ENCODE measurements around the gene CNN3. TPM values are rescaled to one million over a fixed set of nuclear protein-coding genes. Genes with fewer than 3 reads are reported as not detected.

Gene CNN3
- total and polyA plus RNA-seq, 5 donors from 2014 or later = 1.00 to 8.7 (median 2.6) TPM

GRCh38 chr1:94963864-94964263 is 37.0 kb upstream of the CNN3 start:
- H3K4me3 Mint-ChIP-seq = peak overlapping the region in 3 of 4 donors; percentile 41 to 78 (median 65)
- H3K27ac Mint-ChIP-seq = peak overlapping the region in 2 of 3 donors; percentile 76 to 94
- H3K27me3 Mint-ChIP-seq = no peaks in the 10 kb centered on the region
- Histone ChIP-seq H3K36me3 (ENCODE audit: control insufficient read depth, insufficient read depth, low read length) (no peaks in the 10 kb centered on the region), H3K4me3 (ENCODE audit: low read depth, low read length) (peak overlapping the region; percentile 40), H3K9me3 (ENCODE audit: control insufficient read depth in 2 of 2, low read length in 2 of 2) (no peaks in the 10 kb centered on the region), H3K4me1 (ENCODE audit: control insufficient read depth, insufficient read depth, low read length, poor library complexity, severe bottlenecking) (peaks cover 5% of the 10 kb centered on the region), H3K27ac (ENCODE audit: insufficient read depth, low read length, poor library complexity, severe bottlenecking) (no peak overlapping the region), H3K27me3 (ENCODE audit: control insufficient read depth, insufficient read depth, low read length) (no peaks in the 10 kb centered on the region)
- H3K4me1 Mint-ChIP-seq = peaks cover 7 to 31% (median 15%) of the 10 kb centered on the region in 4 donors
- no peaks in the 10 kb centered on the region for H3K36me3 Mint-ChIP-seq
- H3K9me3 Mint-ChIP-seq = peaks cover 0 to 2% (median 0%) of the 10 kb centered on the region in 7 donors
- ATAC-seq (ENCODE audit: low read depth in 2 of 2) = no peak
- DNase-seq = no peak

DNA sequence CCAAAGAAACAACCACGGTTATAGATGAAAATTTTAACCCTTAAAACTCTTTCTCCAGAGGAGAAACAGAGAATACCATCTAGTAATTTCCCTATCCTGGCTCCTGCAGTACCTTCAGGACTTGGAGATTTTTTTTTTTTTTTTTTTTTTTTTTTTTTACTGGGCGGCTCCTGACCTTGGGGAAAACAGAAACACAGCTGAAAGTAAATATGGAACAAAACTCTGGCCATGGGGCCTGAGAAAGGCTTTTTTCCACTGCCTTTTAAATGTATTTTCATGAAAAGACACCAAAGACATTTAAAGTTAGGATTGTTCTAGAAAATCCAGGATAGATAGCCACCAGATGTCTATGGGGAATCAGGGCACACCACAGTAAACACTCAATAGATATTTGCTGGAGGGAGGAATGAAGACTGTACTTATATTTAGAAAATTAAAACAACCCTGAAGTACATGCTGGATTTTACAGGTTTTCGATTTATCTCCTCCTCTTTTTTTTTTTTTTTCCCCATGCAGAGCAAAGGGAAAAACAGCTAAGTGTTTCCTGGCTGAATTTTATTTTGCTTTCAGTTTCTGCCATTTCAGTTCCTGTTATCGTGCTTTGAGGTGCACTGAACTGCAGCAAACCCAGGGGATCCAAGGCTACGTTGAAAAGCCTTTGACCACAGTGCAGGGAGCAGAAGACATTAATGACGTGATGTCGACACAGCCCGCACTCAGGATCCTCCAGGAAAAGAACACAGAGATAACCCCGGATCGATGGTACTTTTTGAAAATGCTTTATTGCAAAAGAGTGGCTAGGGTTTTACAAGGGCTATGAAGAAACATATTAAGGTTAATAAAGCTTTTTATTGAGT is 35.7 kb upstream of the CNN3 start:
- H3K4me3 ChIP-seq (ENCODE audit: low read depth, low read length) = peak overlapping the region; percentile 96
- H3K4me1 ChIP-seq (ENCODE audit: control insufficient read depth, insufficient read depth, low read length, poor library complexity, severe bottlenecking) = peaks cover 5% of the 10 kb centered on the region
- no peaks in the 10 kb centered on the region for H3K27me3 ChIP-seq (ENCODE audit: control insufficient read depth, insufficient read depth, low read length)
- no peaks in the 10 kb centered on the region for H3K36me3 Mint-ChIP-seq
- H3K4me3 Mint-ChIP-seq = peak overlapping the region; percentile 89 to 98 (median 92)
- no peaks in the 10 kb centered on the region for H3K27me3 Mint-ChIP-seq
- peaks cover 7 to 31% (median 14%) of the 10 kb centered on the region in 4 donors for H3K4me1 Mint-ChIP-seq
- peak overlapping the region; percentile 64 for H3K27ac ChIP-seq (ENCODE audit: insufficient read depth, low read length, poor library complexity, severe bottlenecking)
- ATAC-seq (ENCODE audit: low read depth in 2 of 2) (peak; percentile 77 to 82), DNase-seq (peak in 2 of 3 donors; percentile 19 to 81)
- H3K27ac Mint-ChIP-seq = peak overlapping the region; percentile 94 to 100 (median 100)
- H3K9me3 ChIP-seq (ENCODE audit: control insufficient read depth in 2 of 2, low read length in 2 of 2) = no peaks in the 10 kb centered on the region
- no peaks in the 10 kb centered on the region for H3K36me3 ChIP-seq (ENCODE audit: control insufficient read depth, insufficient read depth, low read length)
- H3K9me3 Mint-ChIP-seq = peaks cover 0 to 2% (median 0%) of the 10 kb centered on the region in 7 donors

DNA sequence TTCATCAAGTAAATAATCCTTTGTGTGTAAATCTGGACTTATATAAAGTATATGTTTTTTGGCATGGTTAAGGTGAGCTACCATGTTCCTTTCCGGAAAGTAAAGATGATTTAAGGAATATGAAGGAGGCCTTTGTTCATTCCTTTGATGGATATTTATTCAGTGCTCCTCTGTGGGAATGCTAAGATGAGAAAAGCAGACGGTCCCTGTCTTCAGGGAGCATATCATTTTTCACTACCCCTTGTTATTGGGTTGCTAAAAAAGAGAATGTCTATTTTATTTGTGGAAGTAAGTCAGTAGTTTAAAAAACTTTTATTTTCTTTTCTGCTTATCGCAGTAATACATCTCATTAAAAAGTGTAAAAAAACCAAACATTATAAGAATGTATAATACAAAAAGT is 35.1 kb upstream of the CNN3 start:
- H3K36me3 ChIP-seq (ENCODE audit: control insufficient read depth, insufficient read depth, low read length) = no peaks in the 10 kb centered on the region
- H3K27me3 ChIP-seq (ENCODE audit: control insufficient read depth, insufficient read depth, low read length) = no peaks in the 10 kb centered on the region
- H3K27ac ChIP-seq (ENCODE audit: insufficient read depth, low read length, poor library complexity, severe bottlenecking) = no peak overlapping the region
- H3K4me1 ChIP-seq (ENCODE audit: control insufficient read depth, insufficient read depth, low read length, poor library complexity, severe bottlenecking) = peaks cover 5% of the 10 kb centered on the region
- no peak for DNase-seq
- H3K27me3 Mint-ChIP-seq = no peaks in the 10 kb centered on the region
- no peaks in the 10 kb centered on the region for H3K9me3 ChIP-seq (ENCODE audit: control insufficient read depth in 2 of 2, low read length in 2 of 2)
- peak overlapping the region; percentile 48 to 94 (median 71) for H3K27ac Mint-ChIP-seq
- peaks cover 7 to 31% (median 13%) of the 10 kb centered on the region in 4 donors for H3K4me1 Mint-ChIP-seq
- H3K36me3 Mint-ChIP-seq = no peaks in the 10 kb centered on the region
- peaks cover 0 to 2% (median 0%) of the 10 kb centered on the region in 7 donors for H3K9me3 Mint-ChIP-seq
- H3K4me3 Mint-ChIP-seq = peak overlapping the region; percentile 68 to 89 (median 75)
- ATAC-seq (ENCODE audit: low read depth in 2 of 2) = no peak
- H3K4me3 ChIP-seq (ENCODE audit: low read depth, low read length) = peak overlapping the region; percentile 96

GRCh38 chr1:94961582-94961981 is 34.7 kb upstream of the CNN3 start:
- DNase-seq = no peak
- Mint-ChIP-seq H3K27ac (peak overlapping the region in 2 of 3 donors; percentile 48 to 94), H3K27me3 (no peaks in the 10 kb centered on the region), H3K4me3 (peak overlapping the region in 3 of 4 donors; percentile 15 to 89 (median 68)), H3K36me3 (no peaks in the 10 kb centered on the region), H3K9me3 (peaks cover 0 to 2% (median 0%) of the 10 kb centered on the region in 7 donors), H3K4me1 (peaks cover 7 to 31% (median 13%) of the 10 kb centered on the region in 4 donors)
- no peaks in the 10 kb centered on the region for H3K36me3 ChIP-seq (ENCODE audit: control insufficient read depth, insufficient read depth, low read length)
- peaks cover 5% of the 10 kb centered on the region for H3K4me1 ChIP-seq (ENCODE audit: control insufficient read depth, insufficient read depth, low read length, poor library complexity, severe bottlenecking)
- H3K4me3 ChIP-seq (ENCODE audit: low read depth, low read length) = no peak overlapping the region
- no peak for ATAC-seq (ENCODE audit: low read depth in 2 of 2)
- no peaks in the 10 kb centered on the region for H3K27me3 ChIP-seq (ENCODE audit: control insufficient read depth, insufficient read depth, low read length)
- H3K9me3 ChIP-seq (ENCODE audit: control insufficient read depth in 2 of 2, low read length in 2 of 2) = no peaks in the 10 kb centered on the region
- H3K27ac ChIP-seq (ENCODE audit: insufficient read depth, low read length, poor library complexity, severe bottlenecking) = no peak overlapping the region

DNA sequence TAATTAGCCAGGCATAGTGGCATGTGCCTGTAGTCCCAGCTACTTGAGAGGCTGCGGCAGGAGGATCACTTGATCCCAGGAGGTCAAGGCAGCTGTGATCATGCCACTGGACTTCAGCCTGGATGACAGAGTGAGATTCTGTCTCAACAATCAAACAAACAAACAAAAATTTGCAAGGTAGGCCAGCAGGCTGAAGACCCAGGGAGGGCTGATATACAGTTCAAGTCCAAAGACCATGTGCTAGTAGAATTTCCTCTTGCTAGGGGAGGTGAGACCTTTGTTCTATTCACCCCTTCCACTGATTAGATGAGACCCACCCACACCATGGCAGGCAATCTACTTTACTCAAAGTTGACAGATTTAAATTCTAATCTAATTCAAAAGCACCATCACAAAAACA is 31.2 kb upstream of the CNN3 start:
- ATAC-seq (ENCODE audit: low read depth in 2 of 2) = no peak
- H3K9me3 Mint-ChIP-seq = peaks cover 0 to 2% (median 0%) of the 10 kb centered on the region in 7 donors

DNA sequence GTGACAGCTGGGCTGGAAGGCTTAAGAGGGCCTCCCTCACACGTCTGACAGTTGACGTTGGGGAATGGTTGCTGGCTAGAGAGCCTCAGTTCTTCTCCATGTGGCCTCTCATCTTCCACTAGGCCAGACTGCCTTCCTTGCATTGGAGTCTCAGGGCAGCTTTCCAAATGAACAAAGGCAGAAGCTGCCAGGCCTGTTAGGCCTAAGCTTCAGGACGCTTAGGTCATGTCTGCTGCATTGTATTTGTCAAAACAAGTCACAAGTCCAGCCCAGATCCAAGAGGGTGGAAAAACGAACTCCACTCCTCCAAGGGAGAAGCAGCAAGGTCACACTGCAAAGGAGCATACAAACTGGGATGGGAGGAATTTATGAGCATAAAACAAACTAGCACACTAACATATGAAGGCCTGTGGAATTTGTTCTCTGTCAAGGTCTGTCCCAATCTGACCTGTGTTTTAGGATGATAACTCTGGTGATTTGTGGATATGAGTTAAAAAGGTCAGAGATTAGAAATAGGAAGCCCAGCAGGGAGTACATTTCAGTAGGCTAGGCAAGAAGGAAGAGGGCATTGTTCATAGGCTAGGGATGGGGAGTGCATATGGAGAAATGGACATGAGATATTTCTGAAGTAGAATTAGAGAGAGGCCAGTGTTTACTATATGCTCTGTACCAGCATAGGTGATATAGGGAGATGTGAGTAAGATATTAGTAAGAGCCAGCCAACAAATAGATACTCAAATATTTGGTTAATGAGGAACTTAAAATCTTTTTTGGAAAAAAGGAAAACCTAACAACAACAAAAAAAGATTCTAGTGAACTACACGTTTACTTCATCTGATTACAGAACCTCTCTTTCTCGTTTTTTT is 29.1 kb upstream of the CNN3 start:
- no peak overlapping the region for H3K4me3 Mint-ChIP-seq
- H3K36me3 Mint-ChIP-seq = no peaks in the 10 kb centered on the region

More for the DNA sequence above, 31.2 kb upstream of the CNN3 start:
- no peaks in the 10 kb centered on the region for H3K36me3 ChIP-seq (ENCODE audit: control insufficient read depth, insufficient read depth, low read length)
- H3K4me3 Mint-ChIP-seq = no peak overlapping the region
- H3K9me3 ChIP-seq (ENCODE audit: control insufficient read depth in 2 of 2, low read length in 2 of 2) = no peaks in the 10 kb centered on the region
- DNase-seq = no peak
- no peaks in the 10 kb centered on the region for H3K27me3 ChIP-seq (ENCODE audit: control insufficient read depth, insufficient read depth, low read length)
- peaks cover 5% of the 10 kb centered on the region for H3K4me1 ChIP-seq (ENCODE audit: control insufficient read depth, insufficient read depth, low read length, poor library complexity, severe bottlenecking)
- H3K4me3 ChIP-seq (ENCODE audit: low read depth, low read length) = no peak overlapping the region
- no peaks in the 10 kb centered on the region for H3K36me3 Mint-ChIP-seq
- no peak overlapping the region for H3K27ac Mint-ChIP-seq
- H3K27me3 Mint-ChIP-seq = peaks cover 6% of the 10 kb centered on the region
- H3K4me1 Mint-ChIP-seq = peaks cover 0 to 16% (median 12%) of the 10 kb centered on the region in 4 donors
- H3K27ac ChIP-seq (ENCODE audit: insufficient read depth, low read length, poor library complexity, severe bottlenecking) = no peak overlapping the region

More for the DNA sequence above, 29.1 kb upstream of the CNN3 start:
- H3K9me3 Mint-ChIP-seq = peaks cover 0 to 2% (median 0%) of the 10 kb centered on the region in 7 donors
- Histone ChIP-seq H3K9me3 (ENCODE audit: control insufficient read depth in 2 of 2, low read length in 2 of 2) (no peaks in the 10 kb centered on the region), H3K4me1 (ENCODE audit: control insufficient read depth, insufficient read depth, low read length, poor library complexity, severe bottlenecking) (no peaks in the 10 kb centered on the region), H3K27ac (ENCODE audit: insufficient read depth, low read length, poor library complexity, severe bottlenecking) (no peak overlapping the region), H3K27me3 (ENCODE audit: control insufficient read depth, insufficient read depth, low read length) (no peaks in the 10 kb centered on the region), H3K36me3 (ENCODE audit: control insufficient read depth, insufficient read depth, low read length) (no peaks in the 10 kb centered on the region), H3K4me3 (ENCODE audit: low read depth, low read length) (no peak overlapping the region)
- DNase-seq = no peak
- peaks cover 0 to 5% (median 0%) of the 10 kb centered on the region in 4 donors for H3K4me1 Mint-ChIP-seq
- H3K27ac Mint-ChIP-seq = no peak overlapping the region
- ATAC-seq (ENCODE audit: low read depth in 2 of 2) = no peak
- peaks cover 6% of the 10 kb centered on the region for H3K27me3 Mint-ChIP-seq

Measured in CD4-positive, CD25-positive, alpha-beta regulatory T cell (primary cell).